Measurements from ENCODE around the gene VAV3. TPM values are rescaled to one million over a fixed set of nuclear protein-coding genes. Genes with fewer than 3 reads are reported as not detected.

VAV3 gene
- total RNA-seq, 2 donors from 2014 or later: 18.4 to 21.4 TPM

DNA sequence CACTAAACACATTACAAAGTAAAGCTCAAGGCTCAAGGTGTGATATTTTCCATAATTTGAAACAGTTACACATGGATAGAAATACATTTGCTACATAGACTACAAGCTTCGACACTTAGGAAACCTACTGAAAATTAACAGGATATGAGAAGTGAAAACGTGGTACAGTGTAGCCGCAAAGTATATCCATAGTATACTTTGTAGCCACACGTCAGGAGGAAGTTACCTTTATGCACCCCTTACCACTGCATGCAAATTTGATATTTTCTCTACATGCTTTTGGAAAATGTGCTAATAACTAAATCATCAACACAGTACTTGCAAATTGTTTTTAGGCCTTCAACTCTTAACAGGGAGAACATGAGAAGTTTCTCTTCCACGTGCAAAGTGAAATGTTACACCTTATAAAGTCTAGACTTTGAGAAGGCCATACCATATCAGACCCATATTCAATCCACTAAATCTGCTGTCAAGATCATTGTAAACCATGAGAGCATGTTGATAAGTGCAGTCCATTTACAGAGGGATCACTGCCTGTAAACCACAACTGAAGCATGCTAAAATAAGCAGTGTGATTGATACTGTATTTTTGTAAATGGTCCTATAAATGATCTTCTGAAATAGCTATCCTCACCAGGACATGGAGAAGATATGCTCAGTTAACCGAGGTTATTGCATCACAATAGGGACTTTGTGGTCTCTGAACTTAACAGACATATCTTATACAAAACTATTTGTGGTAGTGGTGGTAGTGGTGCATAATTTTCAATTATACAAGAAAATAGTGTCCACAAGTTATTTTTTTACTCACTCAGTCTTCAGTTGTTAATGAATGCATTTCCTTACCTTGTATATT lies 64.7 kb downstream of the VAV3 start:
- no peaks in the 10 kb centered on the region for H3K36me3 ChIP-seq (replicated peaks in 1 of 2; ENCODE audit: insufficient read depth in 1 of 2, low read depth in 2 of 2)
- no peak overlapping the region for H3K27ac ChIP-seq
- TF ChIP-seq, protein P1, sequence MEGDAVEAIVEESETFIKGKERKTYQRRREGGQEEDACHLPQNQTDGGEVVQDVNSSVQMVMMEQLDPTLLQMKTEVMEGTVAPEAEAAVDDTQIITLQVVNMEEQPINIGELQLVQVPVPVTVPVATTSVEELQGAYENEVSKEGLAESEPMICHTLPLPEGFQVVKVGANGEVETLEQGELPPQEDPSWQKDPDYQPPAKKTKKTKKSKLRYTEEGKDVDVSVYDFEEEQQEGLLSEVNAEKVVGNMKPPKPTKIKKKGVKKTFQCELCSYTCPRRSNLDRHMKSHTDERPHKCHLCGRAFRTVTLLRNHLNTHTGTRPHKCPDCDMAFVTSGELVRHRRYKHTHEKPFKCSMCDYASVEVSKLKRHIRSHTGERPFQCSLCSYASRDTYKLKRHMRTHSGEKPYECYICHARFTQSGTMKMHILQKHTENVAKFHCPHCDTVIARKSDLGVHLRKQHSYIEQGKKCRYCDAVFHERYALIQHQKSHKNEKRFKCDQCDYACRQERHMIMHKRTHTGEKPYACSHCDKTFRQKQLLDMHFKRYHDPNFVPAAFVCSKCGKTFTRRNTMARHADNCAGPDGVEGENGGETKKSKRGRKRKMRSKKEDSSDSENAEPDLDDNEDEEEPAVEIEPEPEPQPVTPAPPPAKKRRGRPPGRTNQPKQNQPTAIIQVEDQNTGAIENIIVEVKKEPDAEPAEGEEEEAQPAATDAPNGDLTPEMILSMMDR (IDR thresholded peaks at IDR 0.05): no peak
- TF ChIP-seq POLR2A (IDR thresholded peaks at IDR 0.05): no peak
- intact Hi-C loops (cut with DNase I): no loop called here
- H3K9me3 ChIP-seq: no peaks in the 10 kb centered on the region
- WGBS, 2 donors: 52 to 66% methylated on average over 6 of the region's 6 CpGs
- H3K4me3 ChIP-seq: no peak overlapping the region
- H3K4me1 ChIP-seq: no peaks in the 10 kb centered on the region
- no peaks in the 10 kb centered on the region for H3K27me3 ChIP-seq
- no peak for ATAC-seq
- no peak for DNase-seq

DNA sequence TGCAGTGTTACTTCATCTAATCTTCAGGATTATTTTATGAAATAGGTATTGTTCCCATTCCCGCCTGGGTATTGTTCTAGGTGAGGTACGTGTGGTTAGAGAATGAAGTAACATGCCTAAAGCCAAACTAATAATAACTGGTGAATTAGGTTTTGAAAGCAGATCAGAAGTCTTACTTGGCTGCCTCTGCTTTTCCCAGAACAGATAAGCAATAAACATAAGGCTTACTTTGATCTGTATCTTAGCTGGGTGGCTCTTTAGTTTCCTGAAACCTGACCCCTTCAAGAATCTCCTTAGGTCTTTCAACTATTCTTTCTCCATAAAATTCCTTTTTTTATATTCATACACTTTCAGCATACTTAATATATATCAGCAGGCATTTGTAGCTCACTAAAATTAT lies 65.3 kb downstream of the VAV3 start:
- H3K4me3 ChIP-seq: no peak overlapping the region
- 51 to 56% methylated on average over 2 of the region's 2 CpGs for WGBS, 2 donors
- no peaks in the 10 kb centered on the region for H3K4me1 ChIP-seq
- H3K27ac ChIP-seq: no peak overlapping the region
- no peak for DNase-seq
- TF ChIP-seq, protein P1 (IDR thresholded peaks at IDR 0.05): no peak
- no peak for TF ChIP-seq POLR2A (IDR thresholded peaks at IDR 0.05)
- no peaks in the 10 kb centered on the region for H3K36me3 ChIP-seq (replicated peaks in 1 of 2; ENCODE audit: insufficient read depth in 1 of 2, low read depth in 2 of 2)
- ATAC-seq: no peak
- H3K27me3 ChIP-seq: no peaks in the 10 kb centered on the region
- intact Hi-C loops (cut with DNase I): no loop called here
- H3K9me3 ChIP-seq: no peaks in the 10 kb centered on the region

DNA sequence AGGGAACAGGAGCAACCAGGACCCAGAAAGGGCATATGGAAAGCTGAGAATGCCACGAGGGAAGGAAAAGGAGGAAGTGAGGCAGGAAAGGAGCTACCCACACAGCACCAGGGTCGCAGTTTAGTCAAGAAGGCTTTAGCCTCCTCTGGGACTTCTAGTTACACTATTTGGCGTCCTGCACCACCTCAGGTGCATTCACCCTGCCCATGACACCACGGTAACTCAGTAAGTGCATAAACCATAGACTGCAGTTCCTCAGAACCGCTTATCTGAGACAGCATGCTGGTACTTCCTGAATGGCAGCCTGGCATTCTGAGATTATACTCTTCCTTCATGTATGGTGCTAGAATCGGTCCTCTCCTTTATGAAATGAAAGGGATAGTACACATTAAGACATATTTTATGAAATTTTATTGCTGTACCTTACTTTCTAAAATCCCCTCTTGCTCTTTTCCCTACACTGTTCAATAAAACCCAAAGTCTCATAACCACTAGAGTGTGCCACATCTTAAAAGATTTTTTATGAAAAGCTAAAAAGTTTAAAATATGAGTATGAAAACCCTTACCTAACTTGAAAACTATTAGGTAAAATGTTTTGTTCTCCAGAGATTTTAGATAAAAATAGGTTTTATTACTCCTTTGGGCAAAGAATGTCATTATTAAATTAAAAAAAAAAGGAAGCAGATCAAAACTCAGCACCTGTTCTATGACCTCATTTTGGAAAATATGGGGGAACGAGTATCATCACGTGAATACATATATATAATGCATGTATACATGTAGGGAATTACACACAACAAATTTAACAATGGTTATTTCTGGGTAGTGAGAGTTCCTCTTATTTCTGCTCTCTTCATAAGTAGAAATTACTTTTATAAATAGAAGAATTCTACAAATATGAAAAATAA lies 67.3 kb downstream of the VAV3 start:
- H3K27me3 ChIP-seq: no peaks in the 10 kb centered on the region
- WGBS, 2 donors: 37 to 47% methylated on average over 8 of the region's 8 CpGs
- DNase-seq (no peak), ATAC-seq (no peak)
- no peaks in the 10 kb centered on the region for H3K36me3 ChIP-seq (replicated peaks in 1 of 2; ENCODE audit: insufficient read depth in 1 of 2, low read depth in 2 of 2)
- no peak overlapping the region for H3K4me3 ChIP-seq
- intact Hi-C loops (cut with DNase I): no loop called here
- no peak overlapping the region for H3K27ac ChIP-seq
- no peaks in the 10 kb centered on the region for H3K4me1 ChIP-seq
- H3K9me3 ChIP-seq: no peaks in the 10 kb centered on the region
- no peak for TF ChIP-seq POLR2A (IDR thresholded peaks at IDR 0.05)
- TF ChIP-seq, protein P1 (IDR thresholded peaks at IDR 0.05): no peak

DNA sequence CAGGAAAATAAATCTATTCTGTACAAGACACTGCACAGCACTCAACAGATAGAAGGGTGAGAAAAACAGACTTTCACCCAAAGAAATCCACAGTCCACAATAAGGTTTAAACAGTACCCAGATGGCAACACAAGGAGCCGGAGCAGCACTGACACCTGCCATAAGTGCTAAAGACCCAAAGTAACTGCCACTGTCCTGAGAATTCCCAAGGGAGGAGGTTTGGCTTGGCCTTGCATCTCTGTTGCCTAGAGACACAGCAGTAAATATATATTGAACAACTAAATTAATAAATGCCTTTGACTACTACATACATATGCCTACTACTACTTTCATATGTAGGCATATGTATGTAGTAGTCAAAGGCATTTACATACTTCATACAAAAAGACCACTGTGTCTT lies 68.0 kb downstream of the VAV3 start:
- Histone ChIP-seq H3K9me3 (no peaks in the 10 kb centered on the region), H3K27me3 (no peaks in the 10 kb centered on the region), H3K27ac (no peak overlapping the region), H3K4me3 (no peak overlapping the region), H3K36me3 (replicated peaks in 1 of 2; ENCODE audit: insufficient read depth in 1 of 2, low read depth in 2 of 2) (no peaks in the 10 kb centered on the region), H3K4me1 (no peaks in the 10 kb centered on the region)
- DNase-seq: no peak
- TF ChIP-seq, protein P1 (IDR thresholded peaks at IDR 0.05): no peak
- no peak for TF ChIP-seq POLR2A (IDR thresholded peaks at IDR 0.05)
- ATAC-seq: no peak
- intact Hi-C loops (cut with DNase I): no loop called here
- 67 to 80% methylated on average over 1 of the region's 1 CpG for WGBS, 2 donors

All from body of pancreas (tissue), 4 donors.